Fibroblast of skin of abdomen (primary cell): ENCODE measurements around the gene FAM25G.
"Not testable (repeated sequence)": the region's sequence is repeated elsewhere in the genome, so short reads cannot be mapped to it uniquely, and the experiment has no call there.

Experiments used
- DNase-seq: peaks from one replicate; pipeline ENCODE4 v3.0.0-alpha.2; 2013

The FAM25G gene

DNA sequence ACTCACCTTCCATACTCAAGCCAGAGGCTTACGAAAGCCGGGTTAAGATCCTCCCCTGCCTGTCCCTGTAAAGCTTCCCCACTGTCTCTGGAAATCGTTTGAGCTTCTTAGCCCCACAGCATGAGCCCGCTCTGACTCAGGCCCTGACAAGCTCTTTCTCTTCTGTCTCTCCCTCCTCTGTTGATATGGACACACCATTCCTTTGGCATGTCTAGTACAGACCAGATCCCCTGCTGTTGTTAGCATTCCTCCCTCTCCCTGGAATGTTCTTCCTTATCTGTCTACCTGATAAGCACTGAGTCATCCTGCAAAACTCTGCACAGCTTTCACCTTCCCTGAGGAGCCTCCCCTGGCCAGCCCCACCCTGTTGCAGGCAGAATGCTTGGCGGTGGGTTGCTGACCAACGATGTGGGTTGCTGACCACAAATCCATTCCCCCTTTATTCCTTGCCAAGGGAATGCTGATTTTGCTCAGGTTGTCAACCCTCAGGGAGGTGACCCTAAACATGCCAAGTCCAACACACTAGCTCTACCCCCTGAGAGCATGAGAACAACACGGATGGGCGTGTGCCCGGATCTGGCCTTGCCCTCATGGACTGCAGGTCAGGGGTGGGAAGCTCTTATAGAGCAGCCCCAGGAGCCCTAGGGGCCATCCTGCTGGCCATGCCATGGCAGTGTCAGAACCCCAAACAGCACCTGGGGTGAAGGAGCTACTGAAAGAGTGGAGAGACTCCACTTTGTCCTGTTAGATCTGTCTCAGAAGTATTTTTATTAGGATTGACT, 28.7 kb downstream of the FAM25G start:
- DNase-seq: not testable (repeated sequence)

DNA sequence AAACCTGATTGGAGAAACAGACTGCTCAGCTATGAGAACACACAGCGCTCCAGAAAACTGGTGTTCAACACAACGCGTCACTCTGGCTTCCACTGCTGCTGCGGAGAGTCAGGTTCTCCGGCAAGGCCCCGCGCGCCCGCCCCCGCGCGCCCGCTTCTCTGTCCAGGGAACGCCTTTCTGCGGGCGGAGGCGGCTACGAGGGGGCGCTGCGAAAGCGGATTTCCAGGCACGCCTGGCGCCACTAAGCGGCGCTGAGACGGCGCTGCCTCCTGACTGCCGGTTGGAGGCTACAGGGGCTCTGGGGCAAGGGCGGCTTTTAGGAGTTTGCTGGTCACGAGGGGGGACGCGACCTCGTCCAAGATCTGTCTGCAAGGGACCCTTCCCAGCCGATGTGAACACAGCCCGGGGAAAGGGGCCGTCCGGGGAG, 30.2 kb downstream of the FAM25G start:
- peak; percentile 58 for DNase-seq

DNA sequence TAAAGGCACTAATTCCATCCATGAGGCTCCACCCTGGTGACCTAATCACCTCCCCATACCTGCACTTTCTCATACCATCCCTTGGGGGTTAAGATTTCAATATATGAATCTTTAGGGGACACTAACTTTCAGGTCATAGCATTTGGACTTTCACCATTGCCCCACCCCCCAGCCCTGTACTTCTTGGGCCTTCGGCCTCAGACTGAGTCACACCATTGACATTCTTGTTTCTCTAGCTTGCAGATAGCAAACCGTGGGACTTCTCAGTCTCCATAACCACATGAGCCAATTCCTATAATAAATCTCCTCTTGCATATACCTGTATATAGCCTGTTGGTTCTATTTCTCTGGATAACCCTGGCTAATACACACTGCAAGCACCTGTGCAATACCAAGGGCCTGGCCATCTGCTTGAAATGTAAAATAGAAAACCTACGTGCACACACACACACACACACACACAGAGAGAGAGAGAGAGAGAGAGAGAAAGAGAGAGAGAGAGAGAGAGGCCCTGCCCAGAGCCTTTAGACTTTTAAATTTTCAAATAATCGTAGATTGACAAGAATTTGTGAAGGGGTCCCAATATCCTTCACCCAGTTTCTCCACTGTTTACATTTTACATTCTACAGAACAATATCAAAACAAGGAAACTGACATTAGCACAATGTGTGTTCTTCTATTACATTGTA, 32.9 kb downstream of the FAM25G start:
- peak; percentile 71 for DNase-seq

DNA sequence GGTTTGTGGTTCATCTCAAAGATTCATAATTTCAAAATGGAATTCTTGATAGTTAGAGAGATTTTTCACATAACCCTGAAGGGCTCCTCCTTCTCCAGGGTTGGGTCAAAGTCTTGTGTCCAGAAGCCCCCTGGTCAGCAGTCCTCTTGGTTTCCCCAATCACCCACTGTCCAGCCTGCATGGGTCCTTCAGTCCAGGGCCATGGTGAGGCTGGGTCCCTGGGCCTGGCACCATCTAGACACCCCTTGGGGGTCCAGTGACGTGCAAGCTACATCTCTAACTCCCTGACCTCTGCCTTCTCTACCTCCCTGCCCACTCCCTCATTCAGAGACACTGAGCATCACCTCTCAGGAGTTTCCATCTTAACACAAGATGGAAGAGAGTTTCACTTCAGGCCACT, 33.7 kb downstream of the FAM25G start:
- DNase-seq: no peak

DNA sequence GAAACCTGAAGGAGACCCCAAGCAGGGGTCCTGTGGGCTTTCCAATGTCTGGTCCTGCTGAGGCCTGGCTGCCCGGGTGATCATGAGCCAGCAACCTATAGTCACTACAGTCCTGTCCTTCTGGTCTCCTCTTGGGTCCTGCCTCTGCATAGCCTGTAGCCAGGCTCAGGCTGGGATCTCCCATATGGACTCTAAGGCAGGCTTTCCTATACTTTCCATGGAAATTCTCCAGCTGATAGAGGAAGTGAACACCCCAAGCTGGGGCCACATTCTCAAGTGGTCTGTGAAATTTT, 34.0 kb downstream of the FAM25G start:
- DNase-seq: peak; percentile 4

DNA sequence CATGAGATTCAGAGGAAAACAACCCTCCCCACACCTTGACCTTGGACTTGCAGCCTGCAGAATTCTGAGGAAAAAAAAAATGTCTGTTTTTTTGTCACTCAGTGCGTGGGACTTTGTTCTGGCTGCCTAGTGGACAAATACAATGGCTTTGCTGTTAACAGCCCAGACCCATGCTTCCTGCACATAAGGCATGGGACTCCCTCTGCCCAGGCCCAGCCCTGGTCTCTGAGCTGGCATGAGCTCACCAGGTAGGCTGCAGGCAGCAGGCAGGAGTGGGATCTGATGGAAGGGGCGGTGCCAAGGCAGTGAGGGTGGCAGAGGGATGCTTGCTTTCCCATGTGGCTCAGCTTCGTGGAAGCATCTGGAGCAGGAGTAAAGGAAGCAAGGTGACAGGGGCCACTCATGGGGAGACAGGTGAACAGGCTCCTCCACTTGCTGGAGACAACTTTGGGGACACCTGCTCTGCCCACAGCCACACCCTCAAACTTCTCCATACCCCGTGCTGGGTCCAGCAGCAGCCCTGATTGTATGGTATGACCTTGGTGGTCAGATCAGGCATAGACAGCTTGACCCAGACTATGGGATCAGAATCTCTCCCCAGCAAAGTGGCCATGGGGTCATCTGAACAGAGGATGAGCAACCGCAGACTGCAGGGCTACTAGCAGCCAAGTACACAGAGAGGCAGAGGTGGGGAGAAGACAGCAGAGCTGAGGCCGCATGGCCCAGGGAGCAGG, 34.5 kb downstream of the FAM25G start:
- no peak for DNase-seq

DNA sequence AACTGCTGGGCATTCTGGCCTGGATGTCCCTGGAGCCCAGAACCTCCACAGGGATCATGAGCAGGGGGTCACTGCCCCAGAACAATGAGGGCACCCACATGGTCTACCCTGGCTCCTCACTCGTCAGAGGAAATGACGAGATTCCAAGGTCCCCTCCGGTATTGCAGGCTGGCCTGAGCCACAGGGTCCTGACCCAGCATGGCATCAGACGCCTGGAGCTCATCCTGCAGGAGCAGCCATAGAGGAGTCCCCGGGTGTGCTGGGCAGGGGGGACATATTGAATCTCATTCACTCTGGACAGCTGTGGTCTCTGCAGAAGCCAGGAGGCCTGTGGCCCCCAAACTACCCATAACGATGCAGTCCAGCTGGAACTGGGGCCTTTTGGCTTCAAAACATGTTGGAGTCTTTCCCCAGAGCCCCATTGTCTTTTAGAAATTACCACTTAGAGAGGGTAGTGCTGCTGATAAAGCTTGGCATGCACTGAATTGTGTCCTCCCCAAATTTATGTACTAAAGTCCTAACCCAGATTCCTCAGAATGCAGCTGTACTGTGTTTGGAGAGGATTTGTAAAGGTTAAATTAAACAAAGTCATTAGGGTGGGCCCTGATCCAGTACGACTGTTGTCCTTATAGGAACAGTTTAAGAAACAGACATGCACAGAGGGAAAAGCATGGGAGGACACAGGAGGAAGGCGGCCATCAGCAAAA, 35.3 kb downstream of the FAM25G start:
- DNase-seq: no peak

DNA sequence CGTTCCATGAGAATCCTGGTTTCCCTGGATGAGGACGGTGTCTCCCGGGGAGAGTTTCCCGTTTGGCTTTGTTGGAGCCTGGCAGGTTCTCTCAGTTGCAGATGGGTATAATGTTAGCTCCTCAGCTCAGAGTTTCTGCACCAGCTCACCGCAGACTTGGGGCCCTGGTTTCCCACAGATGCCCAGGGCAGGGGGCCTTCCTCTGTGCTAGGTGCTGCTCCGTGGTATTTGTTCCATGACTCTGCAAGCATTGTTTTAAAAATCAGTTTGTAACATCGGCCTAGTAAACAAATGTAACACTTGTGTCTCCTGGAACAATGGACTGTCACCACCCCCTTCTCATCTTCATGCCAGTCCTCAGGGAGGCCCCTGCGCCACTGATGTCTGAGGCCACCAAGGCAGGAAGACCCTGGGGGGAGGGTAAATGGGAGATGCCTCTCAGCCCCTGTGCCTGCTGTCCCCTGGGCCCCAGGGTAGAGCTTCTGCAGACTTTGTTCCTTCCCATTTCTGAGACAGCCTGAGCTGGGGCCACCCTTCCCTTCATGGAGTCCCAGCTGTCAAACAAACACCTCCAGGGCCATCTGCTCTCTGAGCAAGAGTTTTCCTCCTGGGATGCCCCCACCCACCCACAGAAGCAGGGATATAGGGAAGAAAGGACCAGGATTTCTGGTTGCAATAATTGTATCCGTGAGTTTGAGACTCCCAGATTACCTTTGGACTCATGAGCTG, 36.0 kb downstream of the FAM25G start:
- DNase-seq: not testable (repeated sequence)

DNA sequence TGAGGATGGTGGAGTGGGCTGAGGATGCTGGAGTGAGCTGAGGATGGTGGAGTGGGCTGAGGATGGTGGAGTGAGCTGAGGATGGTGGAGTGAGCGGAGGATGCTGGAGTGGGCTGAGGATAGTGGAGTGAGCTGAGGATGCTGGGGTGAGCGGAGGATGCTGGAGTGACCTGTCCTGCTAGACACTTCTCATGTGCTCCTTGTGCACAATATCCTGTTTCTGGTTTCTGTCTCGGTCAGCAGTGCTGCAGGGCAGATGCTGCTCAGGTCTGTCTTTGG, 36.8 kb downstream of the FAM25G start:
- no peak for DNase-seq

DNA sequence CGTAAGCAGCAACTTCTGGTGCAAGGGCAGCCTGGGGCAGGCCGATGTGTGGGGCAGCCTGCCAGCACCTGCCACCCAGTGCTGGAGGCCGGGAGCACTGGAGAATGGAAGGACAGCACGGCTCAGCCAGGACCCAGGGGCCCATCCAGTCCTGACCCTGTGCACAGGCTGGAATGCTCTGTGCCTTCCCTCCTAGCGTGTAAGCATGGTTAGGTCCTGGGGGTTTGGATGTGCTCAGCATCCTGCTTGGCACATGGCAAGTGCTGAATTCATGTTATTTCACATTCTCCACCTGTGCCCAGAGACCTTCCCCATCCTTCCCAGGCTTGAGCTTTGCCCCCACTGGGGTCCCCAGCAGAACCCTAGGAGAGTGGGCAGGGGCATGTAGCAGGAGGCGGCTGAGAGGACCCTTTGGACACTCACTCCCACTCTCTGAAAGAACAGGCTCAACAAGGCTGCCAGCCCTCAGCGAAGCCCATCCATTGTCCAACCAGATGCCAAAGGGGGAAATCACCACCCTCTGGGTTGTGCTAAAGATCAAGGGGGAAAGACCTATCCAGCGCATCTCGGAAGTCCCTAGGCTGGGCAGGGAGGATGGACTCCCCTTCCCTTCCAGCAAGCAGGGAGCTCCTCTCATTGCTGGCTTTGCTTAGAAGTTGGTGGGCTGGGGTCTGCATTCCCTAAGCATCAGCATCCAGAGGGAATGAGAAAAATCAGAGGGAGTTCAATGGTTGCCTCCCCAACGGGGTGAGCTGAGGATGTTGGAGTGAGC, 37.3 kb downstream of the FAM25G start:
- no peak for DNase-seq

DNA sequence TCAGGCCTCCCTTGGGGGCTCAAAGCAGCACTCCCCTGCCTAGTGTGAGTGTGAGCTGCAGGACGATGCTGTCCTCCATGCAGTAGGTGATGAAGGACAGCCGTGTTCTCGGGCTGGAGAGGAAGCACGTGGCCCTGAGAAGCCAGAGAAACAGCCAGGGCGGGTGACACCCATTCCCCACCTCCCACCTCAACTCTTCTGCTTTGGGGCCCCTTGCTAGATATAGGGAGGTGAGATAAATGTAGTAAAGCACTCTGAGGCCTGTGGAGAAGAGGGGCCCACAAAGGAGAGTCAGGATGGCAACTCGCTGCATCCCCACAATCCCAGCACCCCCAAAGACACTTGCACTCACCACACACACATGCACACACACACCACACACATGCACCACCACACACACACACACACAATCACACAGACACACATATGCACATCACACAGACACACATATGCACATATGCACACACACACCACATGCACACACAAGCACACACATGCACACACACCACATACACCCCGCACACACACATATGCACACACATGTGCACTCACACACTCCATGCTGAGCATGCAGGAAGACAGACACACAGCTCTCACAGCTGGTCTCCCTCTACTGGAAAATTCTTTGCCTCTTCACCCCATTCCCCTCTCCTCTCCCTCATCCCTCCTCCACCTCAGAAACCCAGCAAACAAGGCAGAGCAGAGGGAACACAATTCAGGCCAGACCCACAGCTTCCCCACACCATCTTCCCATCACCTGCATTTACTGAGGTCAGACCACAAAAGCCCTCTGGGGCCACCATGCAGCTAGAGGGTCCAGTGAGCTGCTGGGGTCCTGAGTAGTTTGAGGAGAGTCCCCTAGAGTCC, 38.1 kb downstream of the FAM25G start:
- DNase-seq: no peak

DNA sequence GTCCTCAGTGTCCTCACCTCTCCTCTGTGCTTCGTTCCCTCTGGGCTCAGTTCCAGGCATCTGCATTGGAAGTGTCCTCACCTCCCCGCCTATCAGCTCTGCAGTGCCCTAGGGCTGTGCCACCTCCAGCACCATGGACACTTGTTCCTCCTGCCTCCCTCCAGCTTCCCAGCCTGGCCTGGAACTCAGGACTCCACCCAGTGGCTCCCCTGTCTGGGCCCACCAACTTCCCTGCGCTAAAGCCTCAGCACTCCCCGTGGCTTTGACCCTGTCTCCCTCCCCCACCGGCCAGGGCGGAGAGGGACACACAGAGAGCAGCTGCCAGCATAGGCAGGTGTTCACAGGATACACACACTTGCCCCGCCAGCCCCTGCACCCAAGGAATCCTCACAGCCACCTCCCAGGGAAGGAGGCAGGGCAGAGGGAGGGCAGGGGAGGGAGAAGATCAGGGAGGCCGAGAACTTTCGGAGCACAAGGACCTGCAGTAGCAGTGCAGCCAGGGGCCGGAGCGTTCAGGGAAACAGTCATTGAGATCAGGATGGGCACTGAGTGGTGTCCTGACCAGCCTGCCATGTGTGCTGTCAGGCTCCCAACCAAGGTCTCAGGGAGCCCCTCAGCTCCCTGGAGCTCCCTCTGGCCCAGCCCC, 38.9 kb downstream of the FAM25G start:
- no peak for DNase-seq

DNA sequence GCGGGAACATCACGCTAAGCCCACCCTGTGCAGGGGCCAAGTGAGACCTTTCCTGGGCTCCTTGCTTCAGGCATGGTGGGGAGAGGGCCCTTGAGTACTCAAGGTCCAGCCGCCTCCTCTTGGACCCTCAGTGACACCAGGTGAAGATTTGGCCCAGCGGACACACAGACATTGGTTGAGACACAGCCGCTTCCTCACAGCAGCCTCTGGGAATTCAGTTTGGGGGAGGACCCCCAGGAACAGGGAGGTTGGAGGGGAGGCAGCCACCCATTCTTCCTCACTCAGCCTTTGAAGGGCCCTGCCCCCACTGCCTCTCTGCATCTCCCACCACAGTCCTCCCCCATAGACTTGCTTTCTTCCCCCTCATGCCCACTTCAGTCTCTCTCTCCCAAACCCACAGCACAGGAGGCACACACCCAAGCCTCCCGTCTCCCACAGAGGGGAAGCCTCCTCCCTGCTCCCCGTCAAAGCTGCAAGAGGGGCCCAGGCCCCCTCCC, 39.5 kb downstream of the FAM25G start:
- no peak for DNase-seq

DNA sequence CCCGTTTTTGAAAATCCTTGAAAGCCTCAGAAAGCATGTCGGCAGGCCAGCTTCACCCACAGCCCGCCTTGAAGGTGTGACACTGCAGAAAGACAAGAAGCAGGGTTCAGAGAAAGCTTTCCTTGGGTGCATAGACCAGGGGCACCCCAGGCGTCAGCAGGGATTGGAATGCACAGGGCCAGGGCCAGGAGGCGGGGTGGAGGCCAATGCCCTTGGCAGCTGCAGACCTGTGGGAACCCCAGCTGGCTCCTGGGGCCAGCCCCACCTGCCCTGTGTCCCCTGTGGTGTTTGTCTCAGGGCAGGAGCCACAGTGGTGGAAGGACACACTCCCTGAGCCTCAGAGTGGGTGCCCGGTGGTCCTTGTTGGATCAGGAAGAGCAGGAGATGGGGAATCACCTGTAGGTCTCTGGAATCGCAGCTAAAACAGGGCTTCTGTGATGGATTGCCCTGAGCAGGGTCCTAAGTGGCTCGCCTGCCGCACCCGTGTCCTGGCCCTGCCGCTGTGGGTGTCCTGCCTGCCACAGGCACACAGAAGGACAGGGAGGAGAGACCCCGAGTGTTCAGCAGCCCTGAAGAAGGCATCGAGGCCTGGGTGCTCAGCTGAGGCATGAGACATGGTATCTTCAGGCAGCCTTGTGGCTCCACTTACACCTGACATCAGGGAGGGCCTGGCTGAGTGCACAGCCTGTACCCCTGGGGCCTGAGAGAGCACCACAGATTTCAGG, 40.1 kb downstream of the FAM25G start:
- no peak for DNase-seq

DNA sequence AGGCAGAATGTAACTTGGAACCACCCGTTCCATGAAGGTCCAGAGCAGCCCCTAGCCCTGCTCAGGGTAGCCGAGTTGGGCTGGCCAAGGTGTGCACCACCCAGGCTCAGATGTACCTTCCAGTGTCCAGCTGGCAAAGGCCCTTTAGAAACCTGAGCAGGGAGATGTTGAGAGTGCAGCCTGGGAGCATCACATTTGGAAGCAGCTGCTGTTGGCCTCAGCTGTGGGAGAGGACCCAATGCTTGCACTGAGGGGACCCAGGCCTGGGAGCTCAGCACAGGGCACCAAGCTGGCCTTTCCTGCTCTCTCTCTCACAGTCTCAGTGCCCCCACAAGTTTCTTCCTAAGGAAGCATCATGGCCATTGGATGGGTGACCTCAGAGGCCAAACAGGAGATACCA, 41.1 kb downstream of the FAM25G start:
- no peak for DNase-seq

DNA sequence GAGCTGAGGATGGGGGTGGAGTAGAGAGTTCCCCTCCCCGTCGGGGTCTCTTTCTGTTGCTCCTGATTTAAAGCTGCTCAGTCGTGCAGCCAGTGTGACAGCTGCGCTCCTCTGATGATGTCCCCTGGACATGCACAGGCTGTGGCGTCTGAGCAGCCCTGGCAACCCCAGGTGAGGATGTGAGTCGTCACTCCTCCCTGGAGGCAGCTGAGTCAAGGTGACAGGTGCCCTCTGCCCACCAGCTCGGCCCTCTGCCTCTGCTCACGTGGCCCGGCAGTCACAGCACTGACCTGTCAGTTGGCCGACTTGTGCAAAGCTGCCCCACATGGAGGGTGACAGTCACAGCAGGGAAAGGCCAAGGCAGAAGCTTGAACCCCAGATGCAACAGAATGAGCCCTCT, 41.5 kb downstream of the FAM25G start:
- DNase-seq: no peak

DNA sequence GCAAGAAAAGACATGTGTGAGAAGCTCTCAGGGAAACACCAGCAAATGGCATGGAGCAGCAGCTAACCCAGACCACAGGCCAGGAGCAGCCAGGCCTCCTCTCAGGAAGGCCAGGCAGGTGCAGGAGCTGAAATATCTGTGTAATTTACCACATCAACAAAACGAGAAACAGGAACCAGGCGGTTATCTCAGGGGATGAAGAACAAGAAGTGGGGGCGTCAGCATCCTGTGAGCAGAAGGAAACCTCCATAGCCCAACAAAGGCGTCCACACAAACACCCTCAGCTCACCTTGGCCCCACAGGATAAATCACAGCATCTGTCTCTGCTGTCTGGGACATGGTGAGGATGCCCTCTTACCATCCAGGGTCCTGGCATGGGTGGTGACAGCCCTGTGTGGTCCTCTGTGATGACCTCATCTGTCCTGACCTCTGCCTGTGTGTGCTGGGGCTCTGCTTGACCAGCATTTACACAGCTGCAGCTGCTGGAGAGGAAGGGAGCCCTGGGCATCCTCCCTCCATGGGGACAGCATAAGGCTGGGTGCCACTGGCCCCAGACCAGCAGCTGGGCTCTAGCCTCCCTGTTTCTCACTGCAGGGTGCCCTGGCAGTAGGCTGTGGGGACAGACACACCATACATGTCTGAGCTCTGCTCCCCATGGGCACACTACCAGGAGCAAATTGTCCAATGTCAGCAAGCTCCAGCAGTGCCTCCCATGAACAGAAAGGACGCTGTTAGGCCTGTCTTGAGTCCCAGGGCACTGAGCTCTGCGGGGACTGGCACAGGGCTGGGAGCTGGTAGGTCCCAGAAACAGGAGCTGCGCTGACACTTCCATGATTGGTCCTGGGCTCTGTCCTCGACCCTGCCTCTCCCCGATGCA, 42.2 kb downstream of the FAM25G start:
- DNase-seq: no peak

DNA sequence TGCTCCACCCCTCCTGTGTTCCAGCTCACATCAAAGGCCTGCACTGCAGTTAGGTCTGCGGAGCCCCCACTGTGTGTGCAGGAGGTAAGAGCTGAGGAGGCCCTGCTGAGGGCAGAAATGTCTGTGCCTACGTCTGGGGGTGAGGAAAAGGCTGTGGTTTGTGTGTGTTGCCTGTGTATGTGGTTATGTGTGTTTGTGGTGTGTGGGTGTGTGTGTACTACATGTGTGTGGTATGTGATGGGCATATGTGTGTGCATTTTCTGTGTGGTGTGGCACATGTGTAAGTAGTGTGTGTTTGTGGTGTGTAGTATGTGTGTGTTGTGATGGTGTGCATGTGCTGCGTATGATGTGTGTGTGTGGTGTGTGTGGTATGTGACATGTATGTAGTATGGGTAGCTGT, 43.8 kb downstream of the FAM25G start:
- DNase-seq: no peak
